B cell (primary cell): ENCODE measurements around the gene TPST1. TPM values are rescaled to one million over a fixed set of nuclear protein-coding genes. Genes with fewer than 3 reads are reported as not detected.

Experiments
- ATAC-seq: fragments of 200-7000 bp; cut with Tn5 transposase; one replicate; pipeline ENCODE4 v1.10.0; 2021; ENCODE audit warnings: low read depth, mild to moderate bottlenecking, moderate number of reproducible peaks, moderate library complexity
- CTCF ChIA-PET: fragments of 350-600 bp; sonication (Branson Sonifier 250); formaldehyde crosslinking; loops from one replicate; lab custom pipeline; 2021; ENCODE audit warnings: antibody characterized with exemption, inconsistent platforms; lab: Charles Lee
- POLR2A ChIA-PET: fragments of 350-600 bp; sonication (Branson Sonifier 250); formaldehyde crosslinking; loops from one replicate; lab custom pipeline; 2021; ENCODE audit warnings: antibody characterized with exemption; lab: Charles Lee
- DNase-seq: peaks from one replicate; pipeline ENCODE4 v3.0.0; 2013
- H2AFZ ChIP-seq: 2 replicates; pipeline ENCODE4 v1.6.1; 2012; ENCODE audit warnings: mild to moderate bottlenecking, low read depth, low read length; ENCODE audit not compliant: insufficient read depth, poor library complexity, severe bottlenecking
- H3K27ac ChIP-seq, 2 donors: 1 replicate in 1 of 2; 2 replicates in 1 of 2; pipeline ENCODE4 v1.5.1; 2012 to 2013; ENCODE audit warnings: low read length in 2 of 2, mild to moderate bottlenecking in 2 of 2, moderate library complexity in 1 of 2
- H3K27me3 ChIP-seq, 4 experiments: fragments of 200-600 bp in 1 of 4; sonication (generic) in 1 of 4; replicated peaks in 1 of 4; 1 replicate in 2 of 4; 2 replicates in 2 of 4; pipeline versions ENCODE4 v1.6.1 to v1.7.0; 2013 to 2016; ENCODE audit warnings: low read length in 3 of 4, mild to moderate bottlenecking in 2 of 4, mixed read lengths in 1 of 4, moderate library complexity in 1 of 4; ENCODE audit not compliant: insufficient read depth in 4 of 4, control insufficient read depth in 3 of 4; ENCODE audit errors: control extremely low read depth in 1 of 4
- H3K36me3 ChIP-seq, 2 experiments: replicated peaks in 1 of 2; 1 replicate in 1 of 2; 2 replicates in 1 of 2; pipeline versions ENCODE4 v1.6.1 to v1.7.1; 2013; ENCODE audit warnings: low read length in 1 of 2; ENCODE audit not compliant: insufficient read depth in 2 of 2, control insufficient read depth in 1 of 2; ENCODE audit errors: control extremely low read depth in 1 of 2, extremely low read depth in 1 of 2
- H3K4me1 ChIP-seq, 2 donors: fragments of 200-600 bp in 1 of 2; sonication (generic) in 1 of 2; 1 replicate in 1 of 2; 2 replicates in 1 of 2; pipeline versions ENCODE4 v1.5.1 to v1.6.1; 2013 to 2017; ENCODE audit warnings: low read length in 2 of 2; ENCODE audit not compliant: control insufficient read depth in 2 of 2, insufficient read depth in 2 of 2
- H3K4me2 ChIP-seq: replicated peaks from 2 replicates; pipeline ENCODE3; 2012; ENCODE audit warnings: mild to moderate bottlenecking, low read depth, low read length; ENCODE audit not compliant: poor library complexity, severe bottlenecking
- H3K4me3 ChIP-seq, 5 experiments: fragments of 200-600 bp in 1 of 5; sonication (generic) in 1 of 5; 1 replicate in 3 of 5; 2 replicates in 2 of 5; pipeline versions ENCODE4 v1.5.1 to v1.7.0; 2011 to 2016; ENCODE audit warnings: low read length in 4 of 5, mild to moderate bottlenecking in 4 of 5, low read depth in 2 of 5, control low read depth in 1 of 5, moderate library complexity in 1 of 5; ENCODE audit not compliant: insufficient read depth in 1 of 5; ENCODE audit errors: control extremely low read depth in 1 of 5, extremely low read depth in 1 of 5
- H3K79me2 ChIP-seq: fragments of 200-600 bp; sonication (generic); one replicate; pipeline ENCODE4 v1.6.0; 2016; ENCODE audit warnings: low read length; ENCODE audit not compliant: control insufficient read depth, insufficient read depth
- H3K9ac ChIP-seq: fragments of 200-600 bp; sonication (generic); 2 replicates; pipeline ENCODE4 v1.6.1; 2017; ENCODE audit warnings: mild to moderate bottlenecking, low read length, moderate library complexity
- H3K9me3 ChIP-seq, 3 donors: one replicate each; pipeline versions ENCODE4 v1.6.1 to v1.7.1; 2013; ENCODE audit warnings: low read length in 2 of 3; ENCODE audit not compliant: control insufficient read depth in 2 of 3, insufficient read depth in 1 of 3; ENCODE audit errors: control extremely low read depth in 1 of 3
- H4K20me1 ChIP-seq: 2 replicates; pipeline ENCODE4 v1.6.0; 2012; ENCODE audit warnings: mild to moderate bottlenecking, low read length; ENCODE audit not compliant: insufficient read depth, control insufficient read depth, poor library complexity, severe bottlenecking
- H3K27ac Mint-ChIP-seq: one replicate; pipeline ENCODE4 v1.8.0; 2021; ENCODE audit warnings: mixed read lengths
- H3K27me3 Mint-ChIP-seq: one replicate; pipeline ENCODE4 v1.8.0; 2021; ENCODE audit warnings: mixed read lengths
- H3K4me1 Mint-ChIP-seq: one replicate; pipeline ENCODE4 v1.8.0; 2021; ENCODE audit warnings: mixed read lengths
- H3K4me3 Mint-ChIP-seq: one replicate; pipeline ENCODE4 v1.8.0; 2021; ENCODE audit warnings: mixed read lengths
- H3K9me3 Mint-ChIP-seq: one replicate; pipeline ENCODE4 v1.8.0; 2022; ENCODE audit warnings: mixed read lengths; ENCODE audit not compliant: insufficient read depth
- CTCF ChIP-seq: fragments of 200-600 bp; IDR thresholded peaks from one replicate; pipeline ENCODE4 v1.8.0; 2022; ENCODE audit warnings: antibody characterized with exemption, mild to moderate bottlenecking
- EZH2 ChIP-seq: IDR thresholded peaks from 2 replicates; pipeline ENCODE4 v1.6.1; 2012; ENCODE audit warnings: borderline replicate concordance, low read depth, mild to moderate bottlenecking, moderate library complexity, low read length; ENCODE audit not compliant: insufficient read depth, poor library complexity, severe bottlenecking
- WGBS: methylation state at CpG from one replicate; pipeline ENCODE4 v1.1.5; 2013; ENCODE audit warnings: missing lambda C conversion rate; ENCODE audit not compliant: insufficient coverage; 5-methylcytosine and 5-hydroxymethylcytosine counted together
- intact Hi-C: fragments of 100-400 bp; cut with micrococcal nuclease; formaldehyde crosslinking; loops from one replicate; pipeline ENCODE4 v1.10.0; 2022
- polyA plus RNA-seq: library from polyadenylated mRNA; depleted of rRNA; stranded (reverse); fragments of >200 nt; gene quantifications from 2 replicates; pipeline ENCODE4 v1.2.3, GENCODE V29; 2012
- total RNA-seq, 2 donors: library from RNA; stranded (reverse); fragments of 120-200 nt in 1 of 2; gene quantifications; 1 replicate in 1 of 2; 2 replicates in 1 of 2; pipeline versions ENCODE4 v1.2.3 to v1.2.4, GENCODE V29; 2013 to 2022

The TPST1 gene
- total and polyA plus RNA-seq, 2 donors (not counting 1 experiment from before 2014, with no cell fraction given), result 13.0 to 17.0 TPM

- H3K4me1 Mint-ChIP-seq, result no peaks in the 10 kb centered on the region
- Histone ChIP-seq H2AFZ (no peak overlapping the region), H3K4me2 (no peak overlapping the region), H4K20me1 (no peaks in the 10 kb centered on the region), H3K4me3 (no peak overlapping the region), H3K27ac (no peak overlapping the region), H3K79me2 (no peaks in the 10 kb centered on the region), H3K36me3 (no peaks in the 10 kb centered on the region), H3K9ac (no peak overlapping the region), H3K4me1 (no peaks in the 10 kb centered on the region), H3K9me3 (no peaks in the 10 kb centered on the region), H3K27me3 (no peaks in the 10 kb centered on the region)
- intact Hi-C loops, result no loop called here
- ChIA-PET CTCF (no interaction called here), POLR2A (no interaction called here)
- ATAC-seq, result no peak
- TF ChIP-seq CTCF, result no peak
- TF ChIP-seq EZH2, result no peak
- 82% methylated on average over 6 of the region's 7 CpGs for WGBS
- no peak overlapping the region for H3K27ac Mint-ChIP-seq
- H3K4me3 Mint-ChIP-seq, result no peak overlapping the region
- H3K9me3 Mint-ChIP-seq, result no peaks in the 10 kb centered on the region
- no peak for DNase-seq
- H3K27me3 Mint-ChIP-seq, result no peaks in the 10 kb centered on the region
These were observed 37.3 kb upstream of the TPST1 start for GRCh38 chr7:66167773-66168387.

GRCh38 chr7:66169616-66170015 is 35.5 kb upstream of the TPST1 start:
- intact Hi-C loops, result no loop called here
- H3K9ac ChIP-seq, result no peak overlapping the region
- H3K27me3 ChIP-seq, result no peaks in the 10 kb centered on the region
- no peak overlapping the region for H3K27ac ChIP-seq
- H2AFZ ChIP-seq, result no peak overlapping the region
- 100% methylated on average over 2 of the region's 2 CpGs for WGBS
- H3K36me3 ChIP-seq, result no peaks in the 10 kb centered on the region
- H3K9me3 ChIP-seq, result no peaks in the 10 kb centered on the region
- no peaks in the 10 kb centered on the region for H3K27me3 Mint-ChIP-seq
- H3K4me1 ChIP-seq, result no peaks in the 10 kb centered on the region
- ChIA-PET CTCF (no interaction called here), POLR2A (no interaction called here)
- H3K79me2 ChIP-seq, result no peaks in the 10 kb centered on the region
- H3K4me1 Mint-ChIP-seq, result peaks cover 2% of the 10 kb centered on the region
- no peak overlapping the region for H3K4me3 ChIP-seq
- no peaks in the 10 kb centered on the region for H4K20me1 ChIP-seq
- no peak for ATAC-seq
- no peak overlapping the region for H3K4me3 Mint-ChIP-seq
- no peaks in the 10 kb centered on the region for H3K9me3 Mint-ChIP-seq
- no peak overlapping the region for H3K4me2 ChIP-seq
- no peak overlapping the region for H3K27ac Mint-ChIP-seq
- TF ChIP-seq CTCF (no peak), EZH2 (no peak)
- no peak for DNase-seq
